ENCODE measurements around the gene KIRREL2.

GRCh38 chr19:35859414-35859813 is 2.7 kb downstream of the KIRREL2 start:
- TF ChIP-seq CTCF (IDR thresholded peaks at IDR 0.05) (no peak), EZH2 (IDR thresholded peaks at IDR 0.05; ENCODE audit: borderline replicate concordance, insufficient read depth, low read depth, low read length, poor library complexity, severe bottlenecking) (no peak)

Data from B cell (primary cell).